Epithelial cell of esophagus (primary cell): ENCODE results near the gene COL24A1.
A peak's percentile ranks its signal among the peaks of the same experiment; 100 is the strongest.
"Not testable (repeated sequence)": the region's sequence is repeated elsewhere in the genome, so short reads cannot be mapped to it uniquely, and the experiment has no call there.

Experiments
- DNase-seq: peaks from one replicate; pipeline ENCODE4 v3.0.0; 2010; ENCODE audit warnings: low read depth
- H3K4me3 ChIP-seq: 2 replicates; pipeline ENCODE4 v1.5.1; 2011; ENCODE audit warnings: mild to moderate bottlenecking, low read length, control low read depth
- CTCF ChIP-seq: IDR thresholded peaks from 2 replicates; pipeline ENCODE4 v1.5.1; 2011; ENCODE audit warnings: low read depth, mild to moderate bottlenecking, low read length, control low read depth, inconsistent platforms; ENCODE audit not compliant: insufficient read depth; ENCODE audit errors: missing control alignments

Gene COL24A1

GRCh38 chr1:85743814-85744213 lies 412.8 kb downstream of the COL24A1 start:
- H3K4me3 ChIP-seq, result no peak overlapping the region
- no peak for TF ChIP-seq CTCF
- no peak for DNase-seq

- TF ChIP-seq CTCF, result no peak
- DNase-seq, result no peak
- no peak overlapping the region for H3K4me3 ChIP-seq
Measured at GRCh38 chr1:85734931-85735330, 421.6 kb downstream of the COL24A1 start.

- no peak for DNase-seq
- no peak for TF ChIP-seq CTCF
- H3K4me3 ChIP-seq, result no peak overlapping the region
Measured at GRCh38 chr1:85718678-85719340, 437.8 kb downstream of the COL24A1 start.

- DNase-seq, H3K4me3 ChIP-seq: not testable (repeated sequence)
Measured at GRCh38 chr1:85714418-85715114, 442.0 kb downstream of the COL24A1 start.

- peak overlapping the region; percentile 91 for H3K4me3 ChIP-seq
- TF ChIP-seq CTCF, result no peak
- DNase-seq, result no peak
Measured at GRCh38 chr1:85708829-85709227, 447.7 kb downstream of the COL24A1 start.

GRCh38 chr1:85707990-85708828 lies 448.4 kb downstream of the COL24A1 start, which contains the start of gene ZNHIT6:
TSS of gene ZNHIT6 (minus strand) at chr1:85708433. CDS start at chr1:85708284, 149 bp downstream.
- peak; percentile 60 for TF ChIP-seq CTCF
- DNase-seq, result peak; percentile 99

GRCh38 chr1:85707267-85707989 lies 449.1 kb downstream of the COL24A1 start:
- H3K4me3 ChIP-seq, result peak overlapping the region; percentile 91
- DNase-seq, result no peak
- TF ChIP-seq CTCF, result no peak

More at GRCh38 chr1:85707990-85708828, 448.4 kb downstream of the COL24A1 start, which contains the start of gene ZNHIT6:
- peak within 1 kb of the TSS; percentile 91 for H3K4me3 ChIP-seq
